Suprapubic skin (tissue), 4 donors: Measurements from ENCODE around the gene COMT. TPM values are rescaled to one million over a fixed set of nuclear protein-coding genes. Genes with fewer than 3 reads are reported as not detected.

ENCODE experiments used
- DNase-seq, 2 donors: peaks; one replicate each; pipeline ENCODE4 v3.0.0-alpha.2; 2019; ENCODE audit warnings: low spot score in 2 of 2
- H3K27ac ChIP-seq: fragments of 200-600 bp; sonication (generic); one replicate; pipeline ENCODE4 v1.5.1; 2019
- H3K27me3 ChIP-seq: fragments of 200-600 bp; sonication (generic); one replicate; pipeline ENCODE4 v1.5.1; 2019
- H3K36me3 ChIP-seq: fragments of 200-600 bp; sonication (generic); one replicate; pipeline ENCODE4 v1.5.1; 2019
- H3K4me1 ChIP-seq: fragments of 200-600 bp; sonication (generic); one replicate; pipeline ENCODE4 v1.5.1; 2019
- H3K4me3 ChIP-seq: fragments of 200-600 bp; sonication (generic); one replicate; pipeline ENCODE4 v1.5.1; 2019; ENCODE audit warnings: mild to moderate bottlenecking
- H3K9me3 ChIP-seq: fragments of 200-600 bp; sonication (generic); one replicate; pipeline ENCODE4 v1.5.1; 2019
- EP300 ChIP-seq: sonication (generic); formaldehyde crosslinking; IDR thresholded peaks from one replicate; pipeline ENCODE4 v1.6.1; 2017; ENCODE audit warnings: antibody characterized with exemption
- POLR2A ChIP-seq, 2 donors: fragments of 450-650 bp; IDR thresholded peaks; one replicate each; pipeline ENCODE4 v1.6.1; 2017; ENCODE audit warnings: antibody characterized with exemption in 2 of 2, mild to moderate bottlenecking in 2 of 2, moderate library complexity in 2 of 2
- POLR2AphosphoS5 ChIP-seq, 3 donors: sonication (generic); formaldehyde crosslinking; IDR thresholded peaks; one replicate each; pipeline ENCODE4 v1.6.1; 2017; ENCODE audit warnings: antibody characterized with exemption in 3 of 3
- WGBS: methylation state at CpG from one replicate; pipeline ENCODE4 v1.1.5; 2018; 5-methylcytosine and 5-hydroxymethylcytosine counted together
- total RNA-seq, 4 donors: library from RNA; depleted of rRNA; stranded (reverse); fragments of >200 nt; gene quantifications; one replicate each; pipeline ENCODE4 v1.1.0, GENCODE V29; 2016
- TF ChIP-seq, protein P1 (sequence below), 2 donors: fragments of 200-600 bp in 1 of 2; fragments of 450-650 bp in 1 of 2; sonication (generic) in 1 of 2; IDR thresholded peaks; one replicate each; pipeline ENCODE4 v1.5.1; 2016 to 2019; ENCODE audit warnings: antibody characterized with exemption in 2 of 2, mild to moderate bottlenecking in 1 of 2, moderate library complexity in 1 of 2

The COMT gene
- total RNA-seq, 4 donors from 2014 or later = 206 to 293 (median 246) TPM

DNA sequence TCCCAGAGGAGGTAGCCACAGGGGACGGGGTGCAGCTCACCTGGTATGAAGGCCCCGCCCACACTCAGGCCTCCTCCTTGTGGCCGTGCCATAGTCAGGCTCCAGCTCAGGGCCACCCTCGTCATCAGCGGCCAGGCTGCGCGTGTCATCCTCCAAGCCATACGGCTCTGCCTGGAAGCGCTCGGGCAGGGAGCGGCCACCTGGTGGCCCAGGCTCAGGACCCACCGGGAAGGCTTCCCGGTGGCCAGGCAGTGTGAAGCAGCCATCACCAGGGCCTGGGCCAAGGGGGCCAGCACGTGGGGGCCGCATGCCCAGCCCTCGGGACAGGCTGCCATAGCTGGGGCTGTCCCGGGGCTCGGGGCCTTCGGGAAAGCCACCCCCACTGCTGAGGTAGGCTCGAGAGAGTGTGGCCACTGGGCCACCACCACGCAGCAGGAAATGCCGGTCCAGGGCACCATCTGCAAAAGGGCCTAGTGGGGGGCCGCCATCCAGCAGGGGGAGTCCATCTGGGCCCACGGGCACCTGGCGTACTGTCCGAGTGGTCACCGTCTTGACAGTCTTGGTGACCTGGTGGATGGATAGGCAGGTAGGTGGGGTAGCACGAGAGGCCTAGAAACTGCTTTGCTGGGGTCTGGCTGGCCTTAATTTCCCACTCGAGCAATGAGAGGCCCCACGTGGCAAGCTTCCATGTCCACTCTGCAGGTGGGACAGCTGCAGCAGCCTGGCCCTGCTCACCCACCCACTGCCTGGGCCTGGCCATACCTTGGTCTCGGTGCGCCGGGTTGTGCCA is 39.8 kb downstream of the COMT start:
- H3K4me3 ChIP-seq = no peak overlapping the region
- DNase-seq = no peak
- peaks cover 46% of the 10 kb centered on the region for H3K36me3 ChIP-seq
- WGBS = 85% methylated on average over 6 of the region's 33 CpGs
- H3K27ac ChIP-seq = no peak overlapping the region
- no peak for TF ChIP-seq POLR2A (IDR thresholded peaks at IDR 0.05)
- TF ChIP-seq, protein P1, sequence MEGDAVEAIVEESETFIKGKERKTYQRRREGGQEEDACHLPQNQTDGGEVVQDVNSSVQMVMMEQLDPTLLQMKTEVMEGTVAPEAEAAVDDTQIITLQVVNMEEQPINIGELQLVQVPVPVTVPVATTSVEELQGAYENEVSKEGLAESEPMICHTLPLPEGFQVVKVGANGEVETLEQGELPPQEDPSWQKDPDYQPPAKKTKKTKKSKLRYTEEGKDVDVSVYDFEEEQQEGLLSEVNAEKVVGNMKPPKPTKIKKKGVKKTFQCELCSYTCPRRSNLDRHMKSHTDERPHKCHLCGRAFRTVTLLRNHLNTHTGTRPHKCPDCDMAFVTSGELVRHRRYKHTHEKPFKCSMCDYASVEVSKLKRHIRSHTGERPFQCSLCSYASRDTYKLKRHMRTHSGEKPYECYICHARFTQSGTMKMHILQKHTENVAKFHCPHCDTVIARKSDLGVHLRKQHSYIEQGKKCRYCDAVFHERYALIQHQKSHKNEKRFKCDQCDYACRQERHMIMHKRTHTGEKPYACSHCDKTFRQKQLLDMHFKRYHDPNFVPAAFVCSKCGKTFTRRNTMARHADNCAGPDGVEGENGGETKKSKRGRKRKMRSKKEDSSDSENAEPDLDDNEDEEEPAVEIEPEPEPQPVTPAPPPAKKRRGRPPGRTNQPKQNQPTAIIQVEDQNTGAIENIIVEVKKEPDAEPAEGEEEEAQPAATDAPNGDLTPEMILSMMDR (IDR thresholded peaks at IDR 0.05) = no peak
- TF ChIP-seq EP300 = no peak
- TF ChIP-seq POLR2AphosphoS5 (IDR thresholded peaks at IDR 0.05) = no peak
- H3K9me3 ChIP-seq = no peaks in the 10 kb centered on the region
- no peaks in the 10 kb centered on the region for H3K27me3 ChIP-seq
- H3K4me1 ChIP-seq = peaks cover 30% of the 10 kb centered on the region

DNA sequence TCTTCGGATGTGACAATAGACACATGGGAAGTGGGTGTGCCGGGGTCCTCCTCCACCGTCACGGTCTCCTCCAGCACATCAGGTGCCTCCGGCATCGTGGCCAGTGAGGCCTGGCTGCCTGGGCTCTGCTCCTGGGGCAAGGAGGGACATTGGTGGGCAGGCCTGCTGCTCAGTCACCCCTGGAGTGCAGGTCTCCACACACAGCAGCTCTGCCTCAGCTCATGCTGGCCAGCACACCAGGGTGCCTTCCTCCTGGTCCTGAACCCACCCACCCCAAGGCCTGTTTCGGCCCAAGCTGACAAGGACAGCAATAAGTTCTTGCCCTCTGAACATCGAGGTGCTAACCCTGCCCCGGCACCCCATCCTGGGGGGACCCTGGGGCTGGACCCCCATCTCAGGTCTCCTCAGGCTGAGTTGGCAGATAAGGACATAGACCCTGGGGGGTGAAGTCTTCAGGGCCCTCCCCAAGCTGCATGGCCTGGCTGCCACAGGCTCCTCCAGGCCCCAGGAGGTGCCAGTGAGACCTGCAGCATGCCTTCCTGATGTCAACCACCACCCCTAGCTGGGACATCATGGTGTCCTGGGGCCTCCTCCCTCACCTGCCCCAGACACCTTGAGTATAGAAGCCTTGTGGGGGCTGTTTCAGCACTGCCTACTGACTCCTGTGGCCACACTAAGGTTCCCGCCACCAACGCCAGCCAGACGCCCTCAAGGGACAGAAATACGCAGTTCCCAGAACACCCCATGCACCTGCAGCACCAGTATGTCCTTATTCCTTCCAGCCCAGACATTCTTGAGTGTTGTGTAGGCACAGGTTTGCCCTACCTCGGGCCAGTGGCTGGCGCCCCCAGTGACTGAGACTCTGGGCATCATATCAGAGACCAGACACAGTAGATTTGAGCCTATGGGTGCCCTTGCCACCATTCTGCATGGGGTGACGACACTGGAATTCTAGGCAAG is 40.7 kb downstream of the COMT start:
- no peak overlapping the region for H3K4me3 ChIP-seq
- H3K4me1 ChIP-seq = peaks cover 38% of the 10 kb centered on the region
- peaks cover 46% of the 10 kb centered on the region for H3K36me3 ChIP-seq
- H3K27ac ChIP-seq = no peak overlapping the region
- WGBS = 96% methylated on average over 14 of the region's 16 CpGs
- H3K27me3 ChIP-seq = no peaks in the 10 kb centered on the region
- TF ChIP-seq POLR2AphosphoS5 (IDR thresholded peaks at IDR 0.05) (no peak), POLR2A (IDR thresholded peaks at IDR 0.05) (no peak), EP300 (no peak)
- TF ChIP-seq, protein P1 (IDR thresholded peaks at IDR 0.05) = no peak
- DNase-seq = no peak
- no peaks in the 10 kb centered on the region for H3K9me3 ChIP-seq

- no peak for DNase-seq
- H3K4me3 ChIP-seq = no peak overlapping the region
- H3K27ac ChIP-seq = no peak overlapping the region
- no peaks in the 10 kb centered on the region for H3K9me3 ChIP-seq
- TF ChIP-seq POLR2A (IDR thresholded peaks at IDR 0.05) = no peak
- no peak for TF ChIP-seq EP300
- TF ChIP-seq POLR2AphosphoS5 (IDR thresholded peaks at IDR 0.05) = no peak
- TF ChIP-seq, protein P1 (IDR thresholded peaks at IDR 0.05) = no peak
- peaks cover 41% of the 10 kb centered on the region for H3K4me1 ChIP-seq
- H3K27me3 ChIP-seq = no peaks in the 10 kb centered on the region
- WGBS = no CpG with 5 or more reads among the region's 8 CpGs
- peaks cover 40% of the 10 kb centered on the region for H3K36me3 ChIP-seq
These were observed 41.5 kb downstream of the COMT start for GRCh38 chr22:19982991-19983578.

DNA sequence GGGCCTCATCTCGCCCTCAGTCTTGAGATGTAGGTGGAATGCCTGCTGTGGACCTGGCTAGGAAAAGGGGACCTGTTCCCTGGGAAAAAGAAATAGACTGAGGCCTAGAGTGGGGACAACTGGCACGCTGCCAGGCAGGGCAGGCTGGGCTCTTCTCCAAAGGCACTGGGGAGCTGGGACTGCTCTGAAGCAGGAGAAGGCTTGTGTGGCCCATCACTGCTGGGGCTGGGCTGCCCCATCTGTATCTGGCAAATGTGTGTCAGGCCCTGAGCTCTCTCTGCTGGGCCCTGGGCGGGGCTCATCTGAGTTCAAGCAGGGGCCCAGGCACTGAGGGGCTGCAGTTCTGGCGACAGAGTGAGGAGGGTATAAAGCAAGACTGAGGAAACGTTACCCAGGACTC is 42.2 kb downstream of the COMT start:
- no peak overlapping the region for H3K27ac ChIP-seq
- no peaks in the 10 kb centered on the region for H3K27me3 ChIP-seq
- 71% methylated on average over 5 of the region's 5 CpGs for WGBS
- H3K36me3 ChIP-seq = peaks cover 34% of the 10 kb centered on the region
- H3K9me3 ChIP-seq = no peaks in the 10 kb centered on the region
- TF ChIP-seq, protein P1 (IDR thresholded peaks at IDR 0.05) = no peak
- TF ChIP-seq POLR2A (IDR thresholded peaks at IDR 0.05) (no peak), POLR2AphosphoS5 (IDR thresholded peaks at IDR 0.05) (no peak), EP300 (no peak)
- no peak for DNase-seq
- peaks cover 41% of the 10 kb centered on the region for H3K4me1 ChIP-seq
- H3K4me3 ChIP-seq = no peak overlapping the region
